RWPE2 (cell line): ENCODE measurements around the gene TGM6.

Experiments used
- ATAC-seq: fragments of 200-7000 bp; cut with Tn5 transposase; 3 replicates; pipeline ENCODE4 v1.9.1; 2021; ENCODE audit warnings: low read depth
- DNase-seq: peaks from one replicate; pipeline ENCODE4 v3.0.0-alpha.2; 2020; ENCODE audit warnings: low spot score
- H3K27ac ChIP-seq: fragments of 450-650 bp; 2 replicates; pipeline ENCODE4 v1.5.1; 2017; ENCODE audit warnings: mild to moderate bottlenecking; ENCODE audit not compliant: poor library complexity, severe bottlenecking
- H3K27me3 ChIP-seq: fragments of 250-450 bp; sonication (Bioruptor Pico); 2 replicates; pipeline ENCODE4 v1.5.1; 2021; ENCODE audit warnings: mild to moderate bottlenecking, moderate library complexity; ENCODE audit not compliant: insufficient read depth, poor library complexity, severe bottlenecking
- H3K36me3 ChIP-seq: fragments of 250-450 bp; sonication (Bioruptor Pico); 2 replicates; pipeline ENCODE4 v1.5.1; 2020; ENCODE audit warnings: low read depth, mild to moderate bottlenecking, moderate library complexity
- H3K4me1 ChIP-seq: fragments of 250-450 bp; sonication (Bioruptor Pico); 2 replicates; pipeline ENCODE4 v1.5.1; 2021; ENCODE audit warnings: mild to moderate bottlenecking, moderate library complexity; ENCODE audit not compliant: insufficient read depth, poor library complexity, severe bottlenecking
- H3K4me3 ChIP-seq: fragments of 250-450 bp; sonication (Bioruptor Pico); 2 replicates; pipeline ENCODE4 v1.5.1; 2021; ENCODE audit warnings: mild to moderate bottlenecking, moderate library complexity; ENCODE audit not compliant: severe bottlenecking
- H3K9me3 ChIP-seq: fragments of 250-450 bp; sonication (Bioruptor Pico); 2 replicates; pipeline ENCODE4 v1.5.1; 2021; ENCODE audit warnings: mild to moderate bottlenecking, moderate library complexity; ENCODE audit not compliant: severe bottlenecking
- TF ChIP-seq, protein P1 (sequence below): fragments of 450-650 bp; IDR thresholded peaks from one replicate; pipeline ENCODE4 v1.5.1; 2017; ENCODE audit warnings: mild to moderate bottlenecking, moderate library complexity; ENCODE audit not compliant: poor library complexity, severe bottlenecking

The TGM6 gene

DNA sequence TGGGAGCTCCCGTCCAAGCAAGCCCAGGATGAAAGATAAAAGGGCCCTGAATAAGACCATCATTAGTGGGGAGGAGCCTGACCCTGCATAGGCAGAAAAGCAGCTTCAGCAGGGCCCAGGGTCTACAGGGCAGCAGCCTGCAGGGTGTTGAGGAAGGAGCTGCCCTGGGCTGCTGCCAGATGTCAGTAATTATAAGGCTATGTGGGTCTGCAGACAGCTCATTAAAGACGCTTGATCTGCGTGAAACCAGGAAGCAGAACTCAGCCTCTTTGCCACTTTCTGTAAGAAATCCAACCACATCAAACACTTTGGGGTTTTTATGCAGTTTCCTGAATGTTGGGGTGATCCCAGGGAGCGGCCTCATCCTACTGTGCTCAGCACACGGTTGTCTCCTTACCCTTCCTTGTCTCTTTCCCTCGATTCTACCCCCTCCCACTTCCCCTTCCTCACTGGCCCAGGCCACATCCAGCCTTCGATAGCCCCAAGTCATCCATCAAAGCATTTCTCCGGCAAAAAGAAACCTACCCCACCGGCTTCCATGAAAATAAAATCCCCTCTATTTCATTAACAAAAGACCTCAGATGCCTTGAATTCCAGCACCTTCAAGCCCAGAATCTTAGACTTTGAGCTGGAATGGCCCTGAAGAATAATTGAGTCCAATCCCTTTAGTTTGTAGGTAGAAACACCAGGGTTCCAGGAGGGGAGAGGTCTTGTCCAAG lies 1.0 kb upstream of the TGM6 start:
- H3K9me3 ChIP-seq = no peaks in the 10 kb centered on the region
- TF ChIP-seq, protein P1, sequence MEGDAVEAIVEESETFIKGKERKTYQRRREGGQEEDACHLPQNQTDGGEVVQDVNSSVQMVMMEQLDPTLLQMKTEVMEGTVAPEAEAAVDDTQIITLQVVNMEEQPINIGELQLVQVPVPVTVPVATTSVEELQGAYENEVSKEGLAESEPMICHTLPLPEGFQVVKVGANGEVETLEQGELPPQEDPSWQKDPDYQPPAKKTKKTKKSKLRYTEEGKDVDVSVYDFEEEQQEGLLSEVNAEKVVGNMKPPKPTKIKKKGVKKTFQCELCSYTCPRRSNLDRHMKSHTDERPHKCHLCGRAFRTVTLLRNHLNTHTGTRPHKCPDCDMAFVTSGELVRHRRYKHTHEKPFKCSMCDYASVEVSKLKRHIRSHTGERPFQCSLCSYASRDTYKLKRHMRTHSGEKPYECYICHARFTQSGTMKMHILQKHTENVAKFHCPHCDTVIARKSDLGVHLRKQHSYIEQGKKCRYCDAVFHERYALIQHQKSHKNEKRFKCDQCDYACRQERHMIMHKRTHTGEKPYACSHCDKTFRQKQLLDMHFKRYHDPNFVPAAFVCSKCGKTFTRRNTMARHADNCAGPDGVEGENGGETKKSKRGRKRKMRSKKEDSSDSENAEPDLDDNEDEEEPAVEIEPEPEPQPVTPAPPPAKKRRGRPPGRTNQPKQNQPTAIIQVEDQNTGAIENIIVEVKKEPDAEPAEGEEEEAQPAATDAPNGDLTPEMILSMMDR = no peak

GRCh38 chr20:2381303-2381702 lies 602 bp downstream of the TGM6 start:
- no peak for DNase-seq

More for the DNA sequence above, 1.0 kb upstream of the TGM6 start:
- ATAC-seq (no peak; the same call in 2 of the 3 replicates), DNase-seq (no peak)
- no peaks in the 10 kb centered on the region for H3K36me3 ChIP-seq
- H3K4me3 ChIP-seq = no peak overlapping the region
- H3K4me1 ChIP-seq = peaks cover 6% of the 10 kb centered on the region
- no peaks in the 10 kb centered on the region for H3K27me3 ChIP-seq
- H3K27ac ChIP-seq = no peak overlapping the region

GRCh38 chr20:2382833-2383232 lies 2.1 kb downstream of the TGM6 start:
- Histone ChIP-seq H3K4me3 (no peak overlapping the region), H3K9me3 (no peaks in the 10 kb centered on the region), H3K4me1 (peaks cover 21% of the 10 kb centered on the region), H3K27ac (peak overlapping the region; percentile 3), H3K27me3 (no peaks in the 10 kb centered on the region), H3K36me3 (no peaks in the 10 kb centered on the region)
- ATAC-seq = peak; percentile 41
- TF ChIP-seq, protein P1 = no peak
- no peak for DNase-seq

More at GRCh38 chr20:2381303-2381702, 602 bp downstream of the TGM6 start:
- Histone ChIP-seq H3K36me3 (no peaks in the 10 kb centered on the region), H3K9me3 (no peaks in the 10 kb centered on the region), H3K27me3 (no peaks in the 10 kb centered on the region), H3K27ac (no peak overlapping the region), H3K4me1 (peaks cover 10% of the 10 kb centered on the region), H3K4me3 (no peak overlapping the region)
- ATAC-seq = no peak
- TF ChIP-seq, protein P1 = no peak

- ATAC-seq (no peak), DNase-seq (no peak)
- Histone ChIP-seq H3K4me1 (peaks cover 21% of the 10 kb centered on the region), H3K27me3 (no peaks in the 10 kb centered on the region), H3K27ac (peak overlapping the region; percentile 84), H3K36me3 (no peaks in the 10 kb centered on the region), H3K9me3 (no peaks in the 10 kb centered on the region), H3K4me3 (no peak overlapping the region)
- TF ChIP-seq, protein P1 = no peak
Measured at GRCh38 chr20:2385026-2385425, 4.3 kb downstream of the TGM6 start.

- H3K36me3 ChIP-seq = no peaks in the 10 kb centered on the region
- H3K4me1 ChIP-seq = peaks cover 21% of the 10 kb centered on the region
- peak overlapping the region; percentile 84 for H3K27ac ChIP-seq
- H3K27me3 ChIP-seq = no peaks in the 10 kb centered on the region
- DNase-seq (no peak), ATAC-seq (no peak)
- no peaks in the 10 kb centered on the region for H3K9me3 ChIP-seq
- TF ChIP-seq, protein P1 = no peak
- H3K4me3 ChIP-seq = no peak overlapping the region
Measured at GRCh38 chr20:2385496-2385895, 4.8 kb downstream of the TGM6 start.
